GM21786 (cell line): Measurements from ENCODE around the gene FAM171A2.

Experiments used
- ATAC-seq: cut with Tn5 transposase; IDR thresholded peaks from one replicate; pipeline ENCODE4 v1.9.1; 2021; ENCODE audit not compliant: unreplicated experiment

Gene FAM171A2

DNA sequence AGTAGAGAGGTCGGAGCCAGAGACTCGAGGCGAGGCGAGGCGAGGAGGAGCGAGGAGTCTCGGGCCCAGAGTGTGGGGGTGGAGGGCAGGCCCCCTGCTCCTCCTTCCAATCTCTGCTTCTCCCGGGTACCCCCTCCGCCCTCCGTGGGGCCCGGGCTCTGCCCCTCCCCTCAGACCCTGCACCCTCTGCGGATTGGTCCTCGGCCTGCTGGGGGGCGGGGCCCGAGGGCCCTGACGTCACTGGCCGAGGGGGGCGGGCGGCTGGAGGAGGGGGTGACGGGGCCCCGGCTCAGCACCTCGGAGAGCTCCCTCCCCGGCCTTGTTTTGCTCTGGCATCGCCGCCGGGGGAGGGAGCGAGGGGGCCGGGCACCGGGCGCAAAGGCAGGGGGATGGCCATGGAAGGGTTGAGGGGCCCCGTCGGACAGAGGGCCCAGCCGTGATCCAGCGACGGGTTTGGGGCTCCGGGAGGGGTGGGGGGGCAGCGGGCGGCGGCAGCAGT is 55.3 kb downstream of the FAM171A2 start, which contains the start of gene RUNDC3A:
Gene RUNDC3A (plus strand): TSS at position 282 of the 499 bp plus-strand sequence. CDS start 232 bp downstream, outside the sequence.
- ATAC-seq: no peak

DNA sequence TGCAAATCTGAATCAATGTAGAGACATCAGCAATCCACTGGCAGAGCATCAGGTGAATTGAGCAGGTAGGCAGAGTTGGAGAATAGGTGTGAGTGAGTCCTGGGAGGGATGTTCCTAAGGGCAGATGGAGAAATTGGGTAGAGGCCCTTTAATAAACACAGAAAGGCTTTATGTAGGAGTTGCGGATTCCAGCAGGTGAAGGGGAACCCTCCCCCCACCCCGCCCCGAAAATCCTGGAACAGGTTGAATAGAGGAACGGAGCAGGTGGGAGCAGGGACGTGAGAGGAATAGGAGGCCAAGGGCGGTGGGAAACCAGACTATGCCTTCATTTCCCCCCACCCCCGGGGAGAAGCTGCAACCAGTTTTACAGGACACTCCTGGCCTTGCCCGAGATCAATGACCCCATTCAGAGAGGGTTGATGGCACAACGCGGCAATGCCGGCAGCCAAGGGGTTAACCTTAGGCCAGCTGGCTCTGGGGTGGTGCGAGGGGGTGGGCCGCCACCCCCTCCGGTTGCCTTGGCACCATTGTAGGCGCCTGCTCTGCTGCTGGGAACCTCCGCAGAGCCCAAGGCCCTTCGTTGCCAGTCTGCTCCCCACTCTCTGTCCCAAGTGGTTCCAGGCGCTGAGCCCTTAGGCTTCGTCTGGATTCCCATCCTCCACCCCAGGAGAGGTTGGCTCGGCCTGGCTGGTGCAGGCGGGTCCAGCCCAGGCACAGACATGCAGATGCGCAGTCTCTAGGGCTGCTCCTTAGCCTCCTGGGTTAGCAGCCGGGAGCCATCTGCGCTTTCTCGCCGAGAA is 56.1 kb downstream of the FAM171A2 start:
- ATAC-seq: no peak

DNA sequence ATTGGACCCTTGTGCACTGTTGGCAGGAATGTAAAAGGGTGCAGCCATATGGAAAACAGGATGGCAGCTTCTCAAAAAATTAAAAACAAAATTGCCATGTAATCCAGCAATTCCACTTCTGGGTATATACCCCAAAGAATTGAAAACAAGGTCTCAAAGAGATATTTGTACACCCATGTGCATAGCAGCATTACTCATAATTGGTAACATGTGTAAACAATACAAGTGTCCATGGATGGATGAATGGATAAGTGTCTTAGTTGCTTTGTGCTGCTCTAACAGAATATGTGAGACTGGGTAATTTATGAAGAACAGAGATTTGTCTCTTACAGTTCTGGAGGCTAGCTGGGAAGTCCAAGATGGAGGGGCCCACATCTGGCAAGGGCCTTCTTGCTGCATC is 59.0 kb downstream of the FAM171A2 start:
- no peak for ATAC-seq
